ENCODE results near the gene ERCC2.

Gene ERCC2

DNA sequence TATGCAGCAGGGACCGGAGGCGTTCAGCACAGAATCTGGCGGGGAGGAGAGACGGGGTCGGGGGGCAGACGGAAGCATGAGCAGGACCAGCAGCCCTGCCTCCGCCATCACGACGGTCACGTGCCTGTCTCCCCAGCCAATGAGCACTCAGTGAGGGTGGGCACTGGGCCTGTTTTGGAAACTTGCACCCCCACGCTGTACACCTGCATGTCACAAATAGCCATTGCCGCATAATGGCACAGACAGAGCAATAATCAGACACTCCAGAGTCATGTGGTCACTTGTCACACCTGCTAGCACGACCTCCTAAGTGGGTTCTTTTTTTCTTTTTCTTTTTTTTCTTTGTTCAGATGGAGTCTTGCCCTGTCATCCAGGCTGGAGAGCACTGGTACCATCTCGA lies 8.8 kb downstream of the ERCC2 start:
- H3K9ac ChIP-seq (ENCODE audit: low read length): no peak overlapping the region
- no peak overlapping the region for H3K4me3 ChIP-seq (ENCODE audit: low read length)
- H3K9me3 ChIP-seq (ENCODE audit: control insufficient read depth, low read length): no peaks in the 10 kb centered on the region
- H3K4me1 ChIP-seq (ENCODE audit: control insufficient read depth, insufficient read depth, low read length): no peaks in the 10 kb centered on the region
- no peaks in the 10 kb centered on the region for H3K27me3 ChIP-seq (ENCODE audit: control insufficient read depth, insufficient read depth, low read length)
- no peaks in the 10 kb centered on the region for H3K36me3 ChIP-seq (ENCODE audit: control insufficient read depth, insufficient read depth, low read length)

GRCh38 chr19:45358213-45358792 lies 12.1 kb downstream of the ERCC2 start:
- H3K9ac ChIP-seq (ENCODE audit: low read length): no peak overlapping the region
- H3K9me3 ChIP-seq (ENCODE audit: control insufficient read depth, low read length): no peaks in the 10 kb centered on the region
- no peaks in the 10 kb centered on the region for H3K4me1 ChIP-seq (ENCODE audit: control insufficient read depth, insufficient read depth, low read length)
- H3K27me3 ChIP-seq (ENCODE audit: control insufficient read depth, insufficient read depth, low read length): no peaks in the 10 kb centered on the region
- no peak overlapping the region for H3K4me3 ChIP-seq (ENCODE audit: low read length)
- H3K36me3 ChIP-seq (ENCODE audit: control insufficient read depth, insufficient read depth, low read length): no peaks in the 10 kb centered on the region

DNA sequence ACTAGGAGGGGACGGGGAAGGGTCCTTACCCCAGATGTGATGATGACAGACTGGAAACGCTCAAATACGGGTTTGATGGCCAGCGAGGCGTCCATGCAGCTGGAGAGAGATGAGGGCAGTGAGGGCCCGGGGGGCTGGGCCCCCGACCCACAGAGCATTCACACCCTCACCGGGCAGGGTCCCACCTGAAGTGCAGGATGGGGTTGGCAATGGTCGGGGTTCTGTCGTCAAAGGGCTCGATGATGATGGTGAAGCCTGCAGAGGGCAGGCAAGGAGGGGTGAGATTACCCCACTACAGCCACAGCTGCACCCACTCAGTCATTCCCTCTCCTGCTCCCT lies 13.0 kb downstream of the ERCC2 start:
- H3K4me3 ChIP-seq (ENCODE audit: low read length): no peak overlapping the region
- H3K36me3 ChIP-seq (ENCODE audit: control insufficient read depth, insufficient read depth, low read length): no peaks in the 10 kb centered on the region
- H3K27me3 ChIP-seq (ENCODE audit: control insufficient read depth, insufficient read depth, low read length): no peaks in the 10 kb centered on the region
- no peaks in the 10 kb centered on the region for H3K4me1 ChIP-seq (ENCODE audit: control insufficient read depth, insufficient read depth, low read length)
- H3K9ac ChIP-seq (ENCODE audit: low read length): no peak overlapping the region
- H3K9me3 ChIP-seq (ENCODE audit: control insufficient read depth, low read length): no peaks in the 10 kb centered on the region

GRCh38 chr19:45356760-45357444 lies 13.5 kb downstream of the ERCC2 start:
- Histone ChIP-seq H3K36me3 (ENCODE audit: control insufficient read depth, insufficient read depth, low read length) (no peaks in the 10 kb centered on the region), H3K4me3 (ENCODE audit: low read length) (no peak overlapping the region), H3K27me3 (ENCODE audit: control insufficient read depth, insufficient read depth, low read length) (no peaks in the 10 kb centered on the region)

DNA sequence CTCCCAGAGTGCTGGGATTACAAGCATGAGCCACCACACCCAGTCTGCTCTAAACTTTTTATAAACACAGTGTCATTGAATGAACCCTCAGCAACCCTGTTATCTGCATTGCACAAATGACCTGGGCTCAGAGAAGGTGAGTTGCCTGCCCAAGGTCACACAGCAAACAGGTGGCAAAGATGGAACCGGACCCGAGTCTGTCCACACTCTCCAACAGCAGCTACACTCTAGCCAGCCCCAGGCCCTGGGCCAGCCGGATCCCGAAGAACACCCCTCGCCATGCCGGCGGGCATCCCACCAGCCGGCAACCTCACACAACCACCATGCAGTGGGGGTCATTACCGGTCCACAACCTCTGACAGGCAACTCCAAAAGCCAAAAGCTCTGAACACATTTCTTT lies 14.5 kb downstream of the ERCC2 start:
- H3K36me3 ChIP-seq (ENCODE audit: control insufficient read depth, insufficient read depth, low read length): no peaks in the 10 kb centered on the region
- no peaks in the 10 kb centered on the region for H3K4me1 ChIP-seq (ENCODE audit: control insufficient read depth, insufficient read depth, low read length)
- no peak overlapping the region for H3K9ac ChIP-seq (ENCODE audit: low read length)
- no peaks in the 10 kb centered on the region for H3K9me3 ChIP-seq (ENCODE audit: control insufficient read depth, low read length)
- no peaks in the 10 kb centered on the region for H3K27me3 ChIP-seq (ENCODE audit: control insufficient read depth, insufficient read depth, low read length)
- H3K4me3 ChIP-seq (ENCODE audit: low read length): no peak overlapping the region

More at GRCh38 chr19:45356760-45357444, 13.5 kb downstream of the ERCC2 start:
- no peaks in the 10 kb centered on the region for H3K9me3 ChIP-seq (ENCODE audit: control insufficient read depth, low read length)
- H3K4me1 ChIP-seq (ENCODE audit: control insufficient read depth, insufficient read depth, low read length): no peaks in the 10 kb centered on the region
- H3K9ac ChIP-seq (ENCODE audit: low read length): no peak overlapping the region

- Histone ChIP-seq H3K9ac (ENCODE audit: low read length) (no peak overlapping the region), H3K36me3 (ENCODE audit: control insufficient read depth, insufficient read depth, low read length) (no peaks in the 10 kb centered on the region), H3K4me3 (ENCODE audit: low read length) (no peak overlapping the region), H3K4me1 (ENCODE audit: control insufficient read depth, insufficient read depth, low read length) (no peaks in the 10 kb centered on the region), H3K27me3 (ENCODE audit: control insufficient read depth, insufficient read depth, low read length) (no peaks in the 10 kb centered on the region), H3K9me3 (ENCODE audit: control insufficient read depth, low read length) (no peaks in the 10 kb centered on the region)
These were observed 15.0 kb downstream of the ERCC2 start for GRCh38 chr19:45355402-45355801.

DNA sequence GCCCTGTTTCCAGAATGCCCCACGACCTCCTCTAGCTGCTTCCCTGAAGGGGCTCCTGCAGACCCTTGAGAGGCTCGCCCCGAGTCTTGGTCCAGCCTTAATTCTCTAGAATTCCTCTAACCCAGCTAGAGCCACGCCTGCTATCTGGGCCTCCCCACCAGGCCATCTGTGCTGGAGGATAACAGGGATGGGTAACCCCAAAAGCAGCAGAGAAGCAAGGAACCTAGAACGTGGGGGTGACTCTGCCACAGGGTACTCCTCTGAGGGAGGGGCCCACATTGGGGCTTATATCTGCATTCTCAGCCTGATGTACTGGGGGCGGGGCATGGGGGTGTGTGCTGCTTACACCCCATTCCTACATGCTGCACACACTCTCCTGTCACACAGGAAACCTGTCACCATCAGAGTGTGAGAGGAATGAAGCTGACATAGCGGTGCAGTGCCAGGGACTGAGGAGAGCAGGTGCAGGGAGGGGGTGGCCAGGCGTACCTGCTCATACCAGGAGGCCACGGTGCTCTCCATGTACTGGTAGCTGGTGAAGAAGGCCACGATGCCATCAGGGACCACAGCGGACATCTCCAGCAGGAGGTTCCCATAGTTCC lies 16.0 kb downstream of the ERCC2 start:
- H3K27me3 ChIP-seq (ENCODE audit: control insufficient read depth, insufficient read depth, low read length): no peaks in the 10 kb centered on the region
- no peak overlapping the region for H3K9ac ChIP-seq (ENCODE audit: low read length)
- no peaks in the 10 kb centered on the region for H3K36me3 ChIP-seq (ENCODE audit: control insufficient read depth, insufficient read depth, low read length)
- no peaks in the 10 kb centered on the region for H3K9me3 ChIP-seq (ENCODE audit: control insufficient read depth, low read length)
- no peaks in the 10 kb centered on the region for H3K4me1 ChIP-seq (ENCODE audit: control insufficient read depth, insufficient read depth, low read length)
- no peak overlapping the region for H3K4me3 ChIP-seq (ENCODE audit: low read length)

DNA sequence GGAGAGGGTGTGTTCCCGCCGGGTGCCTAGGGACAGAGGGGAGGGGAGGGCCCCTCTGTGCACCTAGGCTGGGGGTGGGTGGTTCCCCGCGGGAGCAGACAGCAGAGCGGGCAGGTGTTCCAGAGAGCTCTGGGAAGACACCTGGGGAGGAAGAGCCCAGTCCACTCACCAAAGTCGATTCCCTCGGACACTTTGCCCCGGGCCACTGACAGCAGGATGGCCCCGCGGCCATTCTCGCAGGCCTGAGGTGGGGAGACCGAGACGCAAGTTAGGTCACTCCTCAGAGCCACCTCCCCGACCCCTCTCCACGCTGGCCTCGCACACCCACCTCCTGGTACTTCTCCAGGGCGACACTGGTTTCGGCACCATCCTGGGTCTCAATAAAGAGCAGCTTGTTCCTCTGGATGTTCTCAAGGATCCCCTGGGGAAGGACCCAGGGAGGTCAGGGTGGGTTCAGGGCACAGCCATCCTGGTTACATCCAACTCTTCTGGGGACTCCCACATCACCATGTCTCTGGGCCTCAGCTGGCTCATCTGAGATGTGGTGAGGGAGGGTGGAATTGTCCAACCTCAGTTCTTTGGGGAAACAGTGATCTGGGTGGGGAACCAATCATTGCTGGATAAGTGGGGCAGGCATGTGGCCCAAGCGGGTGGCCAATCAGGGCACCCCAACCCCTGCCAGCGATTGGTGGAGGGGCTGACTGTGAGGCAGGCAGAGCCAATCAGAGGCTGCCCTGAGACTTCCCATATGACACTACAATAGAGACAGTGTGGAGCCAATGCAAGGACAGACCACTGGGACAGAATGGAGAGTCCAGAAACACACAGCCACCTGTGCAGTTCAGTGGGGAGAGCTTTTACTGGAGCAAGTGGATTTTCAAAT lies 17.2 kb downstream of the ERCC2 start:
- no peak overlapping the region for H3K4me3 ChIP-seq (ENCODE audit: low read length)

GRCh38 chr19:45352471-45352870 lies 17.9 kb downstream of the ERCC2 start:
- no peaks in the 10 kb centered on the region for H3K36me3 ChIP-seq (ENCODE audit: control insufficient read depth, insufficient read depth, low read length)
- H3K9me3 ChIP-seq (ENCODE audit: control insufficient read depth, low read length): no peaks in the 10 kb centered on the region
- no peaks in the 10 kb centered on the region for H3K27me3 ChIP-seq (ENCODE audit: control insufficient read depth, insufficient read depth, low read length)
- H3K4me1 ChIP-seq (ENCODE audit: control insufficient read depth, insufficient read depth, low read length): no peaks in the 10 kb centered on the region
- no peak overlapping the region for H3K4me3 ChIP-seq (ENCODE audit: low read length)
- no peak overlapping the region for H3K9ac ChIP-seq (ENCODE audit: low read length)

More for the DNA sequence above, 17.2 kb downstream of the ERCC2 start:
- no peaks in the 10 kb centered on the region for H3K27me3 ChIP-seq (ENCODE audit: control insufficient read depth, insufficient read depth, low read length)
- no peaks in the 10 kb centered on the region for H3K4me1 ChIP-seq (ENCODE audit: control insufficient read depth, insufficient read depth, low read length)
- no peaks in the 10 kb centered on the region for H3K36me3 ChIP-seq (ENCODE audit: control insufficient read depth, insufficient read depth, low read length)
- no peaks in the 10 kb centered on the region for H3K9me3 ChIP-seq (ENCODE audit: control insufficient read depth, low read length)
- H3K9ac ChIP-seq (ENCODE audit: low read length): no peak overlapping the region

GRCh38 chr19:45352062-45352461 lies 18.3 kb downstream of the ERCC2 start:
- no peaks in the 10 kb centered on the region for H3K36me3 ChIP-seq (ENCODE audit: control insufficient read depth, insufficient read depth, low read length)
- no peak overlapping the region for H3K9ac ChIP-seq (ENCODE audit: low read length)
- no peaks in the 10 kb centered on the region for H3K27me3 ChIP-seq (ENCODE audit: control insufficient read depth, insufficient read depth, low read length)
- no peaks in the 10 kb centered on the region for H3K9me3 ChIP-seq (ENCODE audit: control insufficient read depth, low read length)
- H3K4me1 ChIP-seq (ENCODE audit: control insufficient read depth, insufficient read depth, low read length): no peaks in the 10 kb centered on the region
- no peak overlapping the region for H3K4me3 ChIP-seq (ENCODE audit: low read length)

- H3K4me3 ChIP-seq (ENCODE audit: low read length): no peak overlapping the region
- no peaks in the 10 kb centered on the region for H3K9me3 ChIP-seq (ENCODE audit: control insufficient read depth, low read length)
- peaks cover 5% of the 10 kb centered on the region for H3K27me3 ChIP-seq (ENCODE audit: control insufficient read depth, insufficient read depth, low read length)
- H3K9ac ChIP-seq (ENCODE audit: low read length): no peak overlapping the region
- H3K4me1 ChIP-seq (ENCODE audit: control insufficient read depth, insufficient read depth, low read length): no peaks in the 10 kb centered on the region
- H3K36me3 ChIP-seq (ENCODE audit: control insufficient read depth, insufficient read depth, low read length): no peaks in the 10 kb centered on the region
These were observed 18.9 kb downstream of the ERCC2 start for GRCh38 chr19:45351401-45351952.
